ENCODE data around the gene MED15. TPM values are rescaled to one million over a fixed set of nuclear protein-coding genes. Genes with fewer than 3 reads are reported as not detected.

Gene MED15
- total RNA-seq, 1 experiment from 2014 or later: 87.9 TPM

DNA sequence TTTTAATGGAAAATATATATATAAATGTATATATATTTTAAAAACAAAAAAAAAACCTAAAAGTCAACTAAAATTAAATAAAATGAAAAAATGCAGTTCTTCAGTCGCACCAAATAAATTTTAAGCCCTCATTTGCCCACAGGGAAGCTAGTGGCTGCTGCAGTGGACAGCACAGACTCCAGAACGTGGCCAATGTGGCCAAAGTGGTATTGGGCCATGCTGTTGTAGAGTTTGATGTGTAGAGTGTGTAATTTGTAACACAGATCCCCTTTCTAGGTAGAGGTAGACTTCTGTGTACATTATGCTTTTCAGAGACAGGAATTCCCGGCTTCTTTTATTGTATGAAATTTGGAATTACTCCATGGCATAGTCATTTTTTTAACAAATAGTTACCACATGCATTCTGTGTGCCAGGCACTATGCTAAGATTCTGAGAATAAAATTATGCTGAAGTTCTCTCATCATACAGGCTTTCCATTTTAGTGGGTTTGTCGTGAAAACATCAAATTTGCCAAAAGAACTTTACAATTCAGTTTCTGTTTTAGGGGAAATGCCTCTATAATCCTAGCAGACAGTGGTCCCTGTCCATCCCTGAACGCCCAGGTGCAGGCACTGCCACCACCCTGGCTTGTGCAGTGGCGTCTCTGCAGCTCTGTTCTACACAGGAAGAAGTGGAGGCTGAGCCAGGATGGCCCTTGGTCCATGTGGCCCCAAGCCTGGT lies 68.5 kb downstream of the MED15 start:
- Histone ChIP-seq H3K79me2 (ENCODE audit: low read depth) (peaks cover 9% of the 10 kb centered on the region; the same call in 1 of the 2 replicates), H3K4me1 (replicated peaks; ENCODE audit: insufficient read depth) (peaks cover 5% of the 10 kb centered on the region), H4K20me1 (ENCODE audit: insufficient read depth) (no peaks in the 10 kb centered on the region), H3K27me3 (ENCODE audit: insufficient read depth, low read depth) (no peaks in the 10 kb centered on the region), H3K4me3 (no peak overlapping the region), H2AFZ (no peak overlapping the region), H3K36me3 (ENCODE audit: low read depth) (peaks cover 11% of the 10 kb centered on the region; the same call in 1 of the 2 replicates), H3K9me2 (ENCODE audit: insufficient read depth) (no peaks in the 10 kb centered on the region), H3K4me2 (no peak overlapping the region), H3F3A (ENCODE audit: insufficient read depth, low read depth) (no peaks in the 10 kb centered on the region), H3K27ac (no peak overlapping the region), H3K9me3 (ENCODE audit: insufficient read depth, low read depth) (no peaks in the 10 kb centered on the region)
- CTCF ChIA-PET: no interaction called here
- BruUV-seq (replicated peaks): no TSS peak
- no peak for DNase-seq
- TF ChIP-seq EZH2 (IDR thresholded peaks at IDR 0.05; ENCODE audit: low read depth): no peak
- TF ChIP-seq, protein P1, sequence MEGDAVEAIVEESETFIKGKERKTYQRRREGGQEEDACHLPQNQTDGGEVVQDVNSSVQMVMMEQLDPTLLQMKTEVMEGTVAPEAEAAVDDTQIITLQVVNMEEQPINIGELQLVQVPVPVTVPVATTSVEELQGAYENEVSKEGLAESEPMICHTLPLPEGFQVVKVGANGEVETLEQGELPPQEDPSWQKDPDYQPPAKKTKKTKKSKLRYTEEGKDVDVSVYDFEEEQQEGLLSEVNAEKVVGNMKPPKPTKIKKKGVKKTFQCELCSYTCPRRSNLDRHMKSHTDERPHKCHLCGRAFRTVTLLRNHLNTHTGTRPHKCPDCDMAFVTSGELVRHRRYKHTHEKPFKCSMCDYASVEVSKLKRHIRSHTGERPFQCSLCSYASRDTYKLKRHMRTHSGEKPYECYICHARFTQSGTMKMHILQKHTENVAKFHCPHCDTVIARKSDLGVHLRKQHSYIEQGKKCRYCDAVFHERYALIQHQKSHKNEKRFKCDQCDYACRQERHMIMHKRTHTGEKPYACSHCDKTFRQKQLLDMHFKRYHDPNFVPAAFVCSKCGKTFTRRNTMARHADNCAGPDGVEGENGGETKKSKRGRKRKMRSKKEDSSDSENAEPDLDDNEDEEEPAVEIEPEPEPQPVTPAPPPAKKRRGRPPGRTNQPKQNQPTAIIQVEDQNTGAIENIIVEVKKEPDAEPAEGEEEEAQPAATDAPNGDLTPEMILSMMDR (conservative IDR thresholded peaks at IDR 0.05): no peak
- POLR2A ChIA-PET (ENCODE audit: unreplicated experiment): no interaction called here
- intact Hi-C loops (cut with micrococcal nuclease; ENCODE audit: unreplicated experiment): no loop called here

DNA sequence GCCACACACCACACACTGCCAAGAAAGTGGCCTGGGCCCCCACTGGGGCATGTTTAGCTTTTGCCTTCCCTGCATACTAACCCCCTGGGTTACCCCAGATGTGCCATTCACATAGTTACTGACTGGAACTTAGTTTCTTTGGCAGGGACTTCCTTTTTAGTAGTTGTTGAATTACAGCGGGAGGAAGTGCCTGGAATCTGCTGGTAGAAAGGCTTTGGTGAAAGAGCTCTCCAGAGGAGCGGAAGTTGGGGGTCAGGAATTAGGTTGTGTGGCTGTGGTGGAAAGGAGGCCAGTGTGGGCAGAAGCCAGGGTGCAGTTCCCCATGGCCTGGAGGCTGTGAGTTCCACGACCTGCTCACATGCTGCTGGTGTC lies 69.0 kb downstream of the MED15 start:
- Histone ChIP-seq H3K9me2 (ENCODE audit: insufficient read depth) (no peaks in the 10 kb centered on the region), H3K4me2 (no peak overlapping the region), H3K27ac (no peak overlapping the region), H3K79me2 (ENCODE audit: low read depth) (peaks cover 3% of the 10 kb centered on the region; the same call in 1 of the 2 replicates), H3K4me3 (no peak overlapping the region), H4K20me1 (ENCODE audit: insufficient read depth) (no peaks in the 10 kb centered on the region), H3K9me3 (ENCODE audit: insufficient read depth, low read depth) (no peaks in the 10 kb centered on the region), H3K27me3 (ENCODE audit: insufficient read depth, low read depth) (no peaks in the 10 kb centered on the region), H3K36me3 (ENCODE audit: low read depth) (peaks cover 7% of the 10 kb centered on the region; the same call in 1 of the 2 replicates), H2AFZ (no peak overlapping the region), H3K4me1 (replicated peaks; ENCODE audit: insufficient read depth) (no peaks in the 10 kb centered on the region), H3F3A (ENCODE audit: insufficient read depth, low read depth) (no peaks in the 10 kb centered on the region)
- intact Hi-C loops (cut with micrococcal nuclease; ENCODE audit: unreplicated experiment): no loop called here
- TF ChIP-seq, protein P1 (conservative IDR thresholded peaks at IDR 0.05): no peak
- no peak for TF ChIP-seq EZH2 (IDR thresholded peaks at IDR 0.05; ENCODE audit: low read depth)
- POLR2A ChIA-PET (ENCODE audit: unreplicated experiment): no interaction called here
- CTCF ChIA-PET: no interaction called here
- no TSS peak for BruUV-seq (replicated peaks)
- DNase-seq: no peak

DNA sequence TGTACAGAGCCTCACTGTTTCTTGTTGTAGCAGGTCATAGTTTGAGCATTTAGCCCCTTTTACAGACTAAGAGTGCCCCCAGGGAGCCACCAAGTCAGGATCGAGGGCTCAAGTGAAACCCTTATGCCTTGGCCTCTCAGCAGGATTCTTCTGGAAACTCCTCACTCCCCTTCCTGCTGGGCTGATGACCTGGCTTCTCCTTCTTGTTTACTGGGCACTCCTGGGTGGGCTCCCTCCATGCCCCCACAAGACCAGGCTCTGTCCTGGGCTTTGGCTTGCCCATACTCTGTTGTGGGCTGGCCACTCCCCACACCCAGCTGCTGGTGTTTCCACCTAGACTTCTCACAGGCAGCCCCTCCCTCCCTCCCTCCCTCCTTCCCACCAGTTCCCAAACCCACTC lies 69.6 kb downstream of the MED15 start:
- CTCF ChIA-PET: no interaction called here
- no peak for DNase-seq
- no peak overlapping the region for H3K4me3 ChIP-seq
- no peak overlapping the region for H3K4me2 ChIP-seq
- no peaks in the 10 kb centered on the region for H3K79me2 ChIP-seq (ENCODE audit: low read depth)
- no peak for TF ChIP-seq EZH2 (IDR thresholded peaks at IDR 0.05; ENCODE audit: low read depth)
- TF ChIP-seq, protein P1 (conservative IDR thresholded peaks at IDR 0.05): no peak
- no peaks in the 10 kb centered on the region for H3K9me2 ChIP-seq (ENCODE audit: insufficient read depth)
- H4K20me1 ChIP-seq (ENCODE audit: insufficient read depth): no peaks in the 10 kb centered on the region
- no peaks in the 10 kb centered on the region for H3K4me1 ChIP-seq (replicated peaks; ENCODE audit: insufficient read depth)
- H3F3A ChIP-seq (ENCODE audit: insufficient read depth, low read depth): no peaks in the 10 kb centered on the region
- no peak overlapping the region for H3K27ac ChIP-seq
- no TSS peak for BruUV-seq (replicated peaks)
- POLR2A ChIA-PET (ENCODE audit: unreplicated experiment): no interaction called here
- no peaks in the 10 kb centered on the region for H3K27me3 ChIP-seq (ENCODE audit: insufficient read depth, low read depth)
- H2AFZ ChIP-seq: no peak overlapping the region
- peaks cover 1% of the 10 kb centered on the region; the same call in 1 of the 2 replicates for H3K36me3 ChIP-seq (ENCODE audit: low read depth)
- no peaks in the 10 kb centered on the region for H3K9me3 ChIP-seq (ENCODE audit: insufficient read depth, low read depth)
- intact Hi-C loops (cut with micrococcal nuclease; ENCODE audit: unreplicated experiment): no loop called here

Measured in PC-9 (cell line).